Measurements from ENCODE around the gene STARD7.

GRCh38 chr2:96148410-96149217 lies 60.0 kb downstream of the STARD7 start:
- TF ChIP-seq POLR2A (IDR thresholded peaks at IDR 0.05; ENCODE audit: low read length) (no peak), EP300 (IDR thresholded peaks at IDR 0.05) (no peak), CEBPB (IDR thresholded peaks at IDR 0.05) (no peak), BHLHE40 (IDR thresholded peaks at IDR 0.05; ENCODE audit: low read depth, low read length) (no peak), JUN (IDR thresholded peaks at IDR 0.05) (no peak), ELK1 (IDR thresholded peaks at IDR 0.05; ENCODE audit: low read depth, low read length) (no peak), ZC3H11A (IDR thresholded peaks at IDR 0.05) (no peak), NR3C1 (IDR thresholded peaks at IDR 0.05) (no peak), EHMT2 (IDR thresholded peaks at IDR 0.05; ENCODE audit: low read depth) (no peak)
- TF ChIP-seq, protein P1, sequence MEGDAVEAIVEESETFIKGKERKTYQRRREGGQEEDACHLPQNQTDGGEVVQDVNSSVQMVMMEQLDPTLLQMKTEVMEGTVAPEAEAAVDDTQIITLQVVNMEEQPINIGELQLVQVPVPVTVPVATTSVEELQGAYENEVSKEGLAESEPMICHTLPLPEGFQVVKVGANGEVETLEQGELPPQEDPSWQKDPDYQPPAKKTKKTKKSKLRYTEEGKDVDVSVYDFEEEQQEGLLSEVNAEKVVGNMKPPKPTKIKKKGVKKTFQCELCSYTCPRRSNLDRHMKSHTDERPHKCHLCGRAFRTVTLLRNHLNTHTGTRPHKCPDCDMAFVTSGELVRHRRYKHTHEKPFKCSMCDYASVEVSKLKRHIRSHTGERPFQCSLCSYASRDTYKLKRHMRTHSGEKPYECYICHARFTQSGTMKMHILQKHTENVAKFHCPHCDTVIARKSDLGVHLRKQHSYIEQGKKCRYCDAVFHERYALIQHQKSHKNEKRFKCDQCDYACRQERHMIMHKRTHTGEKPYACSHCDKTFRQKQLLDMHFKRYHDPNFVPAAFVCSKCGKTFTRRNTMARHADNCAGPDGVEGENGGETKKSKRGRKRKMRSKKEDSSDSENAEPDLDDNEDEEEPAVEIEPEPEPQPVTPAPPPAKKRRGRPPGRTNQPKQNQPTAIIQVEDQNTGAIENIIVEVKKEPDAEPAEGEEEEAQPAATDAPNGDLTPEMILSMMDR (IDR thresholded peaks at IDR 0.05), result no peak
- TF ChIP-seq, protein P2, sequence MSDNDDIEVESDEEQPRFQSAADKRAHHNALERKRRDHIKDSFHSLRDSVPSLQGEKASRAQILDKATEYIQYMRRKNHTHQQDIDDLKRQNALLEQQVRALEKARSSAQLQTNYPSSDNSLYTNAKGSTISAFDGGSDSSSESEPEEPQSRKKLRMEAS (IDR thresholded peaks at IDR 0.05), result no peak
- TF ChIP-seq, protein P3, sequence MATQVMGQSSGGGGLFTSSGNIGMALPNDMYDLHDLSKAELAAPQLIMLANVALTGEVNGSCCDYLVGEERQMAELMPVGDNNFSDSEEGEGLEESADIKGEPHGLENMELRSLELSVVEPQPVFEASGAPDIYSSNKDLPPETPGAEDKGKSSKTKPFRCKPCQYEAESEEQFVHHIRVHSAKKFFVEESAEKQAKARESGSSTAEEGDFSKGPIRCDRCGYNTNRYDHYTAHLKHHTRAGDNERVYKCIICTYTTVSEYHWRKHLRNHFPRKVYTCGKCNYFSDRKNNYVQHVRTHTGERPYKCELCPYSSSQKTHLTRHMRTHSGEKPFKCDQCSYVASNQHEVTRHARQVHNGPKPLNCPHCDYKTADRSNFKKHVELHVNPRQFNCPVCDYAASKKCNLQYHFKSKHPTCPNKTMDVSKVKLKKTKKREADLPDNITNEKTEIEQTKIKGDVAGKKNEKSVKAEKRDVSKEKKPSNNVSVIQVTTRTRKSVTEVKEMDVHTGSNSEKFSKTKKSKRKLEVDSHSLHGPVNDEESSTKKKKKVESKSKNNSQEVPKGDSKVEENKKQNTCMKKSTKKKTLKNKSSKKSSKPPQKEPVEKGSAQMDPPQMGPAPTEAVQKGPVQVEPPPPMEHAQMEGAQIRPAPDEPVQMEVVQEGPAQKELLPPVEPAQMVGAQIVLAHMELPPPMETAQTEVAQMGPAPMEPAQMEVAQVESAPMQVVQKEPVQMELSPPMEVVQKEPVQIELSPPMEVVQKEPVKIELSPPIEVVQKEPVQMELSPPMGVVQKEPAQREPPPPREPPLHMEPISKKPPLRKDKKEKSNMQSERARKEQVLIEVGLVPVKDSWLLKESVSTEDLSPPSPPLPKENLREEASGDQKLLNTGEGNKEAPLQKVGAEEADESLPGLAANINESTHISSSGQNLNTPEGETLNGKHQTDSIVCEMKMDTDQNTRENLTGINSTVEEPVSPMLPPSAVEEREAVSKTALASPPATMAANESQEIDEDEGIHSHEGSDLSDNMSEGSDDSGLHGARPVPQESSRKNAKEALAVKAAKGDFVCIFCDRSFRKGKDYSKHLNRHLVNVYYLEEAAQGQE (IDR thresholded peaks at IDR 0.05), result no peak
- TF ChIP-seq, protein P4, sequence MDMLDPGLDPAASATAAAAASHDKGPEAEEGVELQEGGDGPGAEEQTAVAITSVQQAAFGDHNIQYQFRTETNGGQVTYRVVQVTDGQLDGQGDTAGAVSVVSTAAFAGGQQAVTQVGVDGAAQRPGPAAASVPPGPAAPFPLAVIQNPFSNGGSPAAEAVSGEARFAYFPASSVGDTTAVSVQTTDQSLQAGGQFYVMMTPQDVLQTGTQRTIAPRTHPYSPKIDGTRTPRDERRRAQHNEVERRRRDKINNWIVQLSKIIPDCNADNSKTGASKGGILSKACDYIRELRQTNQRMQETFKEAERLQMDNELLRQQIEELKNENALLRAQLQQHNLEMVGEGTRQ (IDR thresholded peaks at IDR 0.05), result no peak

All from A549 (cell line).